DND-41 (cell line): ENCODE data around the gene PDGFRA.

Source experiments
- ATAC-seq: fragments of 200-7000 bp; cut with Tn5 transposase; 3 replicates; pipeline ENCODE4 v1.9.1; 2021; ENCODE audit warnings: low read depth; ENCODE audit not compliant: insufficient read depth
- DNase-seq: peaks from one replicate; pipeline ENCODE4 v3.0.0-alpha.2; 2020
- H2AFZ ChIP-seq: 2 replicates; pipeline ENCODE4 v1.6.0; 2012; ENCODE audit warnings: low read depth, low read length
- H3K27ac ChIP-seq: 2 replicates; pipeline ENCODE4 v1.5.1; 2012; ENCODE audit warnings: low read length, inconsistent platforms
- H3K27me3 ChIP-seq: fragments of 200-600 bp; sonication (generic); 2 replicates; pipeline ENCODE4 v1.6.0; 2012; ENCODE audit warnings: low read length, mild to moderate bottlenecking, inconsistent platforms; ENCODE audit not compliant: insufficient read depth, poor library complexity
- H3K36me3 ChIP-seq: 2 replicates; pipeline ENCODE4 v1.5.1; 2012; ENCODE audit warnings: low read length, inconsistent platforms; ENCODE audit not compliant: insufficient read depth
- H3K4me1 ChIP-seq: 2 replicates; pipeline ENCODE4 v1.5.1; 2012; ENCODE audit warnings: mild to moderate bottlenecking, low read length; ENCODE audit not compliant: insufficient read depth
- H3K4me2 ChIP-seq: 2 replicates; pipeline ENCODE4 v1.6.0; 2012; ENCODE audit warnings: mild to moderate bottlenecking, moderate library complexity, low read length, inconsistent platforms; ENCODE audit not compliant: insufficient read depth
- H3K4me3 ChIP-seq, 2 experiments: fragments of 200-600 bp in 1 of 2; shearing (Covaris generic) in 1 of 2; 2 replicates each; pipeline ENCODE4 v1.5.1; 2012 to 2016; ENCODE audit warnings: inconsistent platforms in 2 of 2, low read length in 2 of 2, mild to moderate bottlenecking in 2 of 2, low read depth in 1 of 2, moderate library complexity in 1 of 2
- H3K79me2 ChIP-seq: 2 replicates; pipeline ENCODE4 v1.6.0; 2012; ENCODE audit warnings: low read length, inconsistent platforms; ENCODE audit not compliant: insufficient read depth
- H3K9ac ChIP-seq: 2 replicates; pipeline ENCODE4 v1.6.0; 2012; ENCODE audit warnings: low read depth, mild to moderate bottlenecking, inconsistent platforms, low read length, moderate library complexity
- H3K9me3 ChIP-seq: 2 replicates; pipeline ENCODE4 v1.5.1; 2012; ENCODE audit warnings: low read length, moderate library complexity, mild to moderate bottlenecking, inconsistent platforms; ENCODE audit not compliant: insufficient read depth, severe bottlenecking
- H4K20me1 ChIP-seq: 2 replicates; pipeline ENCODE4 v1.6.0; 2012; ENCODE audit warnings: low read length; ENCODE audit not compliant: insufficient read depth
- EZH2 ChIP-seq: IDR thresholded peaks from 3 replicates; pipeline ENCODE4 v1.6.1; 2012; ENCODE audit warnings: borderline replicate concordance, low read depth, mild to moderate bottlenecking, moderate library complexity, low read length, inconsistent platforms; ENCODE audit not compliant: severe bottlenecking
- TF ChIP-seq, protein P1 (sequence below): IDR thresholded peaks from 2 replicates; pipeline ENCODE4 v1.5.1; 2012; ENCODE audit warnings: borderline replicate concordance, low read length, moderate library complexity, mild to moderate bottlenecking; ENCODE audit not compliant: poor library complexity, severe bottlenecking; ENCODE audit errors: extremely low read depth

PDGFRA gene

DNA sequence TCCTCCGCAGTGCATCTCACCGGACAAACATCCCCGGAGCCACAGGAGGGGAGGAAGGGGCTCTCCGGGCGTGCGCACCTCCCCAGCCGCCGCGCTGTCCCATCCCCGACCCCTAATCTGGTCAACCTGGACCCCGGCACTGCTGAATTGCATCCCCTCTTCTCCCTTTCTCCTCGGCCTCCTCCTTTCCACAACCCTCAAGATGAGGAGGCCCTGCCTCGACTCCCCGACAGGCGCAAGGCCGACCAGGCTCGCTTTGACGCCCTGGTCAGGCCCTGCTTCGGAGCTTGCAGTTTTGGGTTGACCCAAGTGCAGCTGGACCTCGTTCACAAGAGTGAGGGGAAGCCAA is 2.3 kb downstream of the PDGFRA start:
- Histone ChIP-seq H3K27ac (no peak overlapping the region), H3K27me3 (no peaks in the 10 kb centered on the region), H3K4me2 (no peak overlapping the region), H3K79me2 (no peaks in the 10 kb centered on the region), H2AFZ (no peak overlapping the region), H3K4me1 (no peaks in the 10 kb centered on the region), H3K36me3 (no peaks in the 10 kb centered on the region), H4K20me1 (no peaks in the 10 kb centered on the region), H3K4me3 (no peak overlapping the region), H3K9ac (no peak overlapping the region), H3K9me3 (peaks cover 28% of the 10 kb centered on the region)
- DNase-seq = no peak
- no peak for ATAC-seq
- TF ChIP-seq, protein P1, sequence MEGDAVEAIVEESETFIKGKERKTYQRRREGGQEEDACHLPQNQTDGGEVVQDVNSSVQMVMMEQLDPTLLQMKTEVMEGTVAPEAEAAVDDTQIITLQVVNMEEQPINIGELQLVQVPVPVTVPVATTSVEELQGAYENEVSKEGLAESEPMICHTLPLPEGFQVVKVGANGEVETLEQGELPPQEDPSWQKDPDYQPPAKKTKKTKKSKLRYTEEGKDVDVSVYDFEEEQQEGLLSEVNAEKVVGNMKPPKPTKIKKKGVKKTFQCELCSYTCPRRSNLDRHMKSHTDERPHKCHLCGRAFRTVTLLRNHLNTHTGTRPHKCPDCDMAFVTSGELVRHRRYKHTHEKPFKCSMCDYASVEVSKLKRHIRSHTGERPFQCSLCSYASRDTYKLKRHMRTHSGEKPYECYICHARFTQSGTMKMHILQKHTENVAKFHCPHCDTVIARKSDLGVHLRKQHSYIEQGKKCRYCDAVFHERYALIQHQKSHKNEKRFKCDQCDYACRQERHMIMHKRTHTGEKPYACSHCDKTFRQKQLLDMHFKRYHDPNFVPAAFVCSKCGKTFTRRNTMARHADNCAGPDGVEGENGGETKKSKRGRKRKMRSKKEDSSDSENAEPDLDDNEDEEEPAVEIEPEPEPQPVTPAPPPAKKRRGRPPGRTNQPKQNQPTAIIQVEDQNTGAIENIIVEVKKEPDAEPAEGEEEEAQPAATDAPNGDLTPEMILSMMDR = no peak
- no peak for TF ChIP-seq EZH2

DNA sequence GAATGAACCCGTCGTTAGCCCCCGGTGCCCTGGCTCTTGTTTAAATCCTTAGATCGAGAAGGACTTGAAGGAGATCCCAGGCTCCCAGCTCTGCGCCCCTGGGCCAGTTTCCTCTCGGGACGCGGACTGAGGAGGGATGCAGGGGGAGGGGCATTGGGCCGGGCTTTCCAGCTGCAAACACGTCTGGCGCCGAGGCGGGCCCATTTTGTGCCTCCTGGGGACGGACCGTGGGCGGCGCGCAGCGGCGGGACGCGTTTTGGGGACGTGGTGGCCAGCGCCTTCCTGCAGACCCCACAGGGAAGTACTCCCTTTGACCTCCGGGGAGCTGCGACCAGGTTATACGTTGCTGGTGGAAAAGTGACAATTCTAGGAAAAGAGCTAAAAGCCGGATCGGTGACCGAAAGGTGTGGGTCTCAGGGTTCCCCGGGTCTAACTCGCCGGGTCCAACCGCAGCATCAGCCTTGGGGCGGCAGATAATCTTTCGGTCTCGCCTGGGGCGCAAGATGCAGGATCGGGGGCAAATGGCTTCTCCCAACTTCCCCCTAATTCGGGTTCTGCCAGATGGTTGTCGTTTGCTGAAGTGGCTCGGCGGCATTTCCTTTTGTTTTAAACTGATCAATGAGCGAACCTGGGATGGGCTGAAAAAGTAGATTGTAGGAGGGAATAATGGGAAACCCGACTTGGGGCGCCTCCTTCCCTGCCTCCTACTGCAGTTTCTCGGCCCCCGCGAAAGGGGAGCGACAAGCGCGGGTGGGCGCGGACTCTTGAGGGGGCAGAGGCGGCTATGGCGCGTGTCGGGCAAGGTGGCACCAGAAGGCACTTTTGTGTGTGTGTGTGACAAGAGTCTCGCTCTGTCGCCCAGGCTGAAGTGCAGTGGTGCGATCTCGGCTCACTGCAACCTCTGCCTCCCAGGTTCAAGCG is 2.9 kb downstream of the PDGFRA start:
- Histone ChIP-seq H3K79me2 (no peaks in the 10 kb centered on the region), H4K20me1 (no peaks in the 10 kb centered on the region), H3K9me3 (peaks cover 28% of the 10 kb centered on the region), H3K4me3 (no peak overlapping the region), H3K4me1 (no peaks in the 10 kb centered on the region), H3K36me3 (no peaks in the 10 kb centered on the region), H3K4me2 (no peak overlapping the region), H2AFZ (no peak overlapping the region), H3K9ac (no peak overlapping the region), H3K27me3 (no peaks in the 10 kb centered on the region), H3K27ac (no peak overlapping the region)
- ATAC-seq (no peak), DNase-seq (no peak)
- TF ChIP-seq, protein P1 = no peak
- no peak for TF ChIP-seq EZH2

DNA sequence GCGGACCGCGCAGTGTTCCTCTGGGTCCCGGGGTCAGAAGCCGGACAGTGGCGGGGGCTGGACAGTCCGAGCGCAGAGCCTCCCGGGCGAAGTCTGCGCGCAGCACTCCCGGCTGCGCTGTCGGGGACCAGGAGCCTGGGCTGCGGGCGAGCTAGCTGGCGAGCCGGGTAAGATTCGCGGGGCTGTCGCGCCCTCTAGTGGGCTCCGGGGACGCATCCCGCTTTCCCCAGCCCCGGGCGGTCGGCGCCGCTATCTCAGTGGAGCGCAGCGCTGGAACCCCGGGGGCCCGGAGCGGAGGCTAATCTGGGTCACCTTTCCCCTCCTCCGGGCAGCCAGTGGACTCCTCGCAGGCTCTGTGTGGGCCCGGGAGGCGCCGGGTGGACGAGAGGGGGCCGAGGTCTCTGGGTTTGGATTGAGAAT is 4.2 kb downstream of the PDGFRA start:
- no peaks in the 10 kb centered on the region for H3K36me3 ChIP-seq
- H4K20me1 ChIP-seq = no peaks in the 10 kb centered on the region
- DNase-seq (no peak), ATAC-seq (no peak)
- H3K4me1 ChIP-seq = no peaks in the 10 kb centered on the region
- no peak overlapping the region for H3K27ac ChIP-seq
- peaks cover 31% of the 10 kb centered on the region for H3K9me3 ChIP-seq
- no peak for TF ChIP-seq EZH2
- no peaks in the 10 kb centered on the region for H3K79me2 ChIP-seq
- H2AFZ ChIP-seq = no peak overlapping the region
- H3K4me2 ChIP-seq = no peak overlapping the region
- no peak overlapping the region for H3K4me3 ChIP-seq
- no peak overlapping the region for H3K9ac ChIP-seq
- no peaks in the 10 kb centered on the region for H3K27me3 ChIP-seq

DNA sequence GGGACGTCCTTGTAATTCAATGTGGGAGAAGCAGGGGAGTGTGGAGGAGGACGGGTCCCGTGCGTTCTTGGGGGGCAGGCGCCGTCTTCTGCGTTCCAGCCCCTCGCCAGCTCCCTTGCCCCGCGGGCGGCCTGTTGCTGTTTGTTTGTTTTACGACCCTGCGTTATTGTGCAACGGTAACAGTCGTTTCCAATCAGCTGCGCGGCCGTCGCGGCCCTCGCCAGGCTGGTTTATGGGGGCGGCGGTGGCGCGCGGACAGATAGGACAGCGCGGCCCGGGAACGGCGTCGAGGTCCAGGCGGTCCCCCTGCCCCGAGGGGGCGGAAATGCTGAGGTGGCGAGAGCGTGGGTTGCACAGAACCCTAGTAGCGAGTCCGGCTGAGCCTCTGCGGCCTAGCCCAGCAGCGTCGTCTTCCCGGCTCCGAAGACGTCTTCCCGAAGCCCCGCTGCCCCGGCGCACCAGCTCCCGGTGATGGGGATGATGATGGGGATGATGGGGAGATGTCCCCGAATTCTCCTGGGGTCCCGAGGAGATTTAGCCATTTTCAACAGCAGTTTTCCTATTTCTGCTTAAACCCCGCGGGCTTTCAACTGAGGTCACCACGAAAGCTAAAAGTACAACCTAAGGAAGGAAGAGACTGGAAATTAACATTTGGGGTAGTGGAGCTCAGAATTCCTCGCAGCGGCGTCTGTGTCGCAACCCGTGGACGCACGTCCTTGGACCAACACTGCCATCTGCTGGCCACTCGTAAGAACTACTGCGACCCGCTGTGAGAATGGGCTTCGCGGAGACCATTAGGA is 4.8 kb downstream of the PDGFRA start:
- H4K20me1 ChIP-seq = no peaks in the 10 kb centered on the region
- no peaks in the 10 kb centered on the region for H3K79me2 ChIP-seq
- no peak overlapping the region for H3K4me2 ChIP-seq
- peaks cover 31% of the 10 kb centered on the region for H3K9me3 ChIP-seq
- no peaks in the 10 kb centered on the region for H3K27me3 ChIP-seq
- H3K9ac ChIP-seq = no peak overlapping the region
- no peak overlapping the region for H3K4me3 ChIP-seq
- no peak overlapping the region for H2AFZ ChIP-seq
- DNase-seq (peak; percentile 37), ATAC-seq (no peak)
- H3K27ac ChIP-seq = no peak overlapping the region
- H3K4me1 ChIP-seq = no peaks in the 10 kb centered on the region
- H3K36me3 ChIP-seq = no peaks in the 10 kb centered on the region
- TF ChIP-seq, protein P1 = peak; percentile 69
- TF ChIP-seq EZH2 = no peak
